GM06990 (cell line): ENCODE results near the gene APOB.

Source experiments
- DNase-seq: peaks from one replicate; pipeline ENCODE4 v3.0.0-alpha.2; 2011; ENCODE audit not compliant: insufficient read length; ENCODE audit errors: extremely low read depth
- H3K27me3 ChIP-seq: replicated peaks from 2 replicates; pipeline ENCODE4 v1.6.0; 2011; ENCODE audit warnings: low read length; ENCODE audit not compliant: control insufficient read depth, insufficient read depth
- H3K36me3 ChIP-seq: 2 replicates; pipeline ENCODE4 v1.5.1; 2011; ENCODE audit warnings: low read length; ENCODE audit not compliant: control insufficient read depth, insufficient read depth
- H3K4me3 ChIP-seq: replicated peaks from 2 replicates; pipeline ENCODE4 v1.5.1; 2011; ENCODE audit warnings: low read depth, mild to moderate bottlenecking, control low read depth, low read length
- TF ChIP-seq, protein P1 (sequence below): IDR thresholded peaks from 2 replicates; pipeline ENCODE4 v1.5.1; 2011; ENCODE audit warnings: low read length, control low read depth, mild to moderate bottlenecking, inconsistent platforms; ENCODE audit not compliant: insufficient read depth, poor library complexity, severe bottlenecking

The APOB gene

DNA sequence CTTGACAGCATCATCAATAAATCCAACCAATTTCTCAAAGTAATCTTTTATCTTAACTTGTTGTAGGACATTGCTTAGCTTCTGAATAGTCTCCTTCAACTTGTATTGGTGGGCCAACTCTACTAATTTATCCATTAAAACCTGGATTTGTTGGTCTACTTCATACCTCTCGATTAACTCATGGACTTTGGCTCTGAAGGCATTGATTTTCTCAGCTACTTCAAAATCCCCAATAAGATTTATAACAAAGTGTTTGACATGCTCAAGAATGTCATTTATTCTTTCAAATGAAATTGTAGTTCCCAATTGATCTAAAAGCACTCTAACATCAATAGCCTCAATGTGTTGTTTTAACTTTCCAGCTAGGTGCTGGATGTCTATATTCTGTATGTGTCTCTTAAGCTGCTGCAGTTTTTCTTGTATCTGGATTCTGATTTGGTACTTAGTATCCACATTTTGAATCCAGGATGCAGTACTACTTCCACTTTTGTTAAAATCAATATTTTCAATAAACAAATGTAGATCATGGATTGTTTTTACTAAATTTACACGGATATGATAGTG lies 34.1 kb downstream of the APOB start:
- H3K4me3 ChIP-seq: no peak overlapping the region
- TF ChIP-seq, protein P1, sequence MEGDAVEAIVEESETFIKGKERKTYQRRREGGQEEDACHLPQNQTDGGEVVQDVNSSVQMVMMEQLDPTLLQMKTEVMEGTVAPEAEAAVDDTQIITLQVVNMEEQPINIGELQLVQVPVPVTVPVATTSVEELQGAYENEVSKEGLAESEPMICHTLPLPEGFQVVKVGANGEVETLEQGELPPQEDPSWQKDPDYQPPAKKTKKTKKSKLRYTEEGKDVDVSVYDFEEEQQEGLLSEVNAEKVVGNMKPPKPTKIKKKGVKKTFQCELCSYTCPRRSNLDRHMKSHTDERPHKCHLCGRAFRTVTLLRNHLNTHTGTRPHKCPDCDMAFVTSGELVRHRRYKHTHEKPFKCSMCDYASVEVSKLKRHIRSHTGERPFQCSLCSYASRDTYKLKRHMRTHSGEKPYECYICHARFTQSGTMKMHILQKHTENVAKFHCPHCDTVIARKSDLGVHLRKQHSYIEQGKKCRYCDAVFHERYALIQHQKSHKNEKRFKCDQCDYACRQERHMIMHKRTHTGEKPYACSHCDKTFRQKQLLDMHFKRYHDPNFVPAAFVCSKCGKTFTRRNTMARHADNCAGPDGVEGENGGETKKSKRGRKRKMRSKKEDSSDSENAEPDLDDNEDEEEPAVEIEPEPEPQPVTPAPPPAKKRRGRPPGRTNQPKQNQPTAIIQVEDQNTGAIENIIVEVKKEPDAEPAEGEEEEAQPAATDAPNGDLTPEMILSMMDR: no peak
- no peak for DNase-seq
- peaks cover 1% of the 10 kb centered on the region; the same call in 1 of the 2 replicates for H3K27me3 ChIP-seq
- H3K36me3 ChIP-seq: no peaks in the 10 kb centered on the region

DNA sequence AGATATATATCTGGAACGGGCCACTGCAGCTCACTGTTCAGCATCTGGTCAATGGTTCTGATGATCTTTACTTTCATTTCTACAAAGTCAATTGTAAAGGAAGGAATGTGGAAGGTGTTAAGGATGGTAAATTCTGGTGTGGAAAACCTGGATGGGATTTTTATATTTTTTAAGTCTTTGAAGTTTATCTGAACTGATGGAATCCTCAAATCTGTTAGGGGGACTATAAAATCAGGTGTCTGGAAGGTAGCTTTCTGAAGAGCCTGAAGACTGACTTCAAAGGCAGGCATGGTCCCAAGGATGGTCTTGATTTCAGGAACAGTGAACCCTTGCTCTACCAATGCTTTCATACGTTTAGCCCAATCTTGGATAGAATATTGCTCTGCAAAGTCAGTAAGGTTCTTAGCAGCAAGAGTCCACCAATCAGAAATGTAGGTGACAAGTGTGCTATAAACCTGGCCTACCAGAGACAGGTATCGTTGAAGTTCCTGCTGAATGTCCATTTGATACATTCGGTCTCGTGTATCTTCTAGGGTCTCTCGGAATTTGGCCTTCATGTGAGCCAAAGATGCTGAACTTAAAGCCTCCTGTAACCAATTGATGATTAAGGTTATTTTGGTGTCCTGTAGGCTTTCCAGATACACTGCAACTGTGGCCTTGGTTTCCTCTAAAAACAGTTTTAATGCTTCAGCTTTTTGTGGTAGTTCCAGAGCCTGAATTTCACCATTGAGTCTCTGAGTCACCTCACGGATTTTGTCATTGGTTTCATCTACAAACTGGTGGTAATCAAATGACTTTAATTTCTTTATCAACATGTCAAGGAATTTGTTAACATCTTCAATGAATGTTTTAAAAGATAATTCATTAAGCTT lies 34.8 kb downstream of the APOB start:
- H3K36me3 ChIP-seq: no peaks in the 10 kb centered on the region
- H3K27me3 ChIP-seq: peaks cover 1% of the 10 kb centered on the region; the same call in 1 of the 2 replicates
- TF ChIP-seq, protein P1: no peak
- DNase-seq: no peak
- no peak overlapping the region for H3K4me3 ChIP-seq

DNA sequence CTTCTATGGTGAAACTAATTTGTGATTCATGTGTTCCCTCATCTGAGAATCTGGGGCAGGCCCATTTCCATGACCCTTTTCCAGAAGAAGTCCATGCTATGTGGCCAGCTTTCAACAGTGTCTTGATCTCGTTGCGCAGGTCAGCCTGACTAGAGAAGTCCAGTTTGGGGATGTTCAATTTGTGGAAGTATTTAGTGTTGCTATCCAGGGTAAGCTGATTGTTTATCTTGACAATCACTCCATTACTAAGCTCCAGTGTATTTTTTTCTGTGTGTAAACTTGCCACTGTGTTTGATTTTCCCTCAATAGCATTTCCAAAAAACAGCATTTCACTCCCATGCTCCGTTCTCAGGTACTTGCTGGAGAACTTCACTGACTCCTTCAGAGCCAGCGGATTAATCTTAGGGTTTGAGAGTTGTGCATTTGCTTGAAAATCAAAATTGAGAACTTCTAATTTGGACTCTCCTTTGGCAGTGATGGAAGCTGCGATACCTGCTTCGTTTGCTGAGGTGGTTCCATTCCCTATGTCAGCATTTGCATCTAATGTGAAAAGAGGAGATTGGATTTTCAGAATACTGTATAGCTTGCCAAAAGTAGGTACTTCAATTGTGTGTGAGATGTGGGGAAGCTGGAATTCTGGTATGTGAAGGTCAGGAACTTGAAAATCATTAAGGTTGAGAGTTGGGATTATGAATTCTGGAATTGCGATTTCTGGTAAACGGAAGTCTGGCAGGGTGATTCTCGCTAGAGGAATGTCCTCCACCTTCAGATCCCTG lies 35.7 kb downstream of the APOB start:
- Histone ChIP-seq H3K36me3 (no peaks in the 10 kb centered on the region), H3K4me3 (no peak overlapping the region), H3K27me3 (peaks cover 1% of the 10 kb centered on the region; the same call in 1 of the 2 replicates)
- no peak for DNase-seq
- TF ChIP-seq, protein P1: no peak

DNA sequence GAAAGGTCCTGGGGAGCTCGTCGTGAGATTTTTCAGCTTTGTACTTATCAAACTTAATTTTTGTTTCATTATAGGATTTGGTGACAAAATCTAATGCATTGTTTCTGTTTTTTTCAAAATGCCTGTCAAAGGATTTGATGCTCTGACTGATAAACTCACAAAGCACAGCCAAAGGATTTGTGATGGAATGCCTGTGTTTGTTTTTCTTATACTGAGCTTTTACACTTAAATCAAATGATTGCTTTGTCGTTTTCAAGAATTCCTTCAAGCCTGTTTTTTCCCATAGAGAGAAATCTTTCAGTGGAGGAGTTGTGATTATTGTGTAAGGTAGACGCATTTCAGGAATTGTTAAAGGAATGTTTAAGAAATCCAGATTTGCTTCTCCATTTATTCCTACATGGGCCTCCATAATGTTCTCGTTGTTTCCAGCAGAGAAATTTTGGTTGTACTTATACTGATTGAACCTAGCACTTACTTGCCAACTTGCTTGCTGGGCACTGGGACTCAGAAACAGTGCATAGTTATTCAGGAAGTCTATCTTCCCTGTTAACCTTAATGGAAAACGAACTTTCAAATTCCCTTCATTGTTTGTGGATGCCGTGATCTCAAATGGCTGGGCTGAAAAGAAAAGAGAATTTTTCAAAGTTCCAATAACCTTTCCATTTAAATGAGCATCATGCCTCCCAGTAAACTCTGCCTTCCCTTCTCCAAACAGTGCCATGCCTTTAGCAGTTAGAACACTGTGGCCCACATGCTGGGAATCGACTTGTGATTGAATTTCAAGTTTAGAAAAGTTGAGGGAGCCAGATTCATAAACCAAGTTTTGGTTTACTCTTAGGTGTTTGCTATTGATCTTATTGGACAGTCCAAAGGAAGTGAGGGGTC lies 36.5 kb downstream of the APOB start:
- no peaks in the 10 kb centered on the region for H3K36me3 ChIP-seq
- H3K4me3 ChIP-seq: no peak overlapping the region
- peaks cover 1% of the 10 kb centered on the region; the same call in 1 of the 2 replicates for H3K27me3 ChIP-seq
- DNase-seq: no peak
- TF ChIP-seq, protein P1: no peak
